ENCODE measurements around the gene LRATD1. TPM values are rescaled to one million over a fixed set of nuclear protein-coding genes. Genes with fewer than 3 reads are reported as not detected.

Gene LRATD1
- total and polyA plus RNA-seq, 9 of the 15 experiments (the other 6 are each of a cell fraction or from before 2014, with no cell fraction given): 0.36 to 6.5 (median 2.8) TPM

DNA sequence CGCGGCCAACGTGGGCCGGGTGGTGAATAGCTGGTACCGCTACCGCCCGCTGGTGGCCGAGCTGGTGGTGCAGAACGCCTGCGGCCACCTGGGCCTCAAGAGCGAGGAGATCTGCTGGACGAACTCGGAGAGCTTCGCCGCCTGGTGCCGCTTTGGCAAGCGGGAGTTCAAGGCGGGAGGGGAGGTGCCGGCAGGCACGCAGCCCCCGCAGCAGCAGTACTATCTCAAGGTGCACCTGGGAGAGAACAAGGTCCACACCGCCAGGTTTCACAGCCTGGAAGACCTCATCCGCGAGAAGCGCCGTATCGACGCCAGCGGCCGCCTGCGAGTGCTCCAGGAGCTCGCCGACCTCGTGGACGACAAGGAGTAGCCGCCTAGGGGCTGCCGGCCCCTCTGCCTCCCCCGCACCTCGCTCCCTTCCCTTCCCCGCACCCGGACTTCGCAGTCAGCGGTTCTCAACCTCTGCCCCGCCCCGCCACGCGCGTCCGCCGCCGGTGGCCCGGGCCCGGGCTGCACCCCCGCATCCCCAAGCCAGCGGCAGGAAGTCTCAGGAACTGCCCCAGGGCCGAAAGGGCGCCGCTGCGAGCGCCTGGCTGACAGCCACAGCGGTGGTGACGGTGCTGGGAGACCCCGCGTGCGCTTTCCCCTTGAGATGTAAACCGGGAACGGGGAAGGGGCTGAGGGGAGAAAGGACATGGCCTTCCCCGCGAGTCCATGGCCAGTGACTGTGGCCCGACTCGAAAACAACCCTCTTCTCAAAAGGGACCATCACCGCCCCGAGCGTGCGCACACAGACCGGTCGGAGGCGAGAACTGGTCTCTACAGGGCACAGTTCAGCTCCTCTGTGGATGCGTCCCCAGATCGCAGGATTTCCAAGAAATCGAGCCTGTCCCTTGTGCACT, 2.2 kb downstream of the LRATD1 start (continued):
- TF ChIP-seq ZNF584 (CRISPR knock-in tag; IDR thresholded peaks at IDR 0.05; ENCODE audit: low read depth) (no peak), ASH1L (IDR thresholded peaks at IDR 0.05; ENCODE audit: borderline replicate concordance, low read depth, partially characterized antibody) (no peak), SRSF1 (IDR thresholded peaks at IDR 0.05; ENCODE audit: low read depth, low read length) (no peak), ZNF76 (CRISPR knock-in tag; IDR thresholded peaks at IDR 0.05; ENCODE audit: borderline replicate concordance) (no peak), ZEB2 (IDR thresholded peaks at IDR 0.05) (no peak), HCFC1 (IDR thresholded peaks at IDR 0.05; ENCODE audit: low read depth, low read length) (no peak), MEF2D (tag; conservative IDR thresholded peaks at IDR 0.05; ENCODE audit: low read depth) (no peak), HNRNPLL (IDR thresholded peaks at IDR 0.05; ENCODE audit: low read depth, low read length, poor library complexity, severe bottlenecking) (peak; percentile 55), ZNF699 (CRISPR knock-in tag; IDR thresholded peaks at IDR 0.05; ENCODE audit: insufficient replicate concordance) (no peak), RFX7 (CRISPR knock-in tag; IDR thresholded peaks at IDR 0.05) (no peak), SIRT6 (IDR thresholded peaks at IDR 0.05; ENCODE audit: low read depth, low read length) (no peak), SMAD2 (IDR thresholded peaks at IDR 0.05; ENCODE audit: low read depth, low read length) (no peak), ZNF41 (CRISPR knock-in tag; conservative IDR thresholded peaks at IDR 0.05) (no peak), CAMTA2 (CRISPR knock-in tag; conservative IDR thresholded peaks at IDR 0.05) (no peak), MEF2A (IDR thresholded peaks at IDR 0.05; ENCODE audit: control insufficient read depth, low read depth, low read length) (no peak), ZNF785 (CRISPR knock-in tag; IDR thresholded peaks at IDR 0.05) (no peak), RNF2 (IDR thresholded peaks at IDR 0.05) (no peak), RBFOX2 (IDR thresholded peaks at IDR 0.05; ENCODE audit: low read depth, low read length) (peak; percentile 69), EGR1 (conservative IDR thresholded peaks at IDR 0.05) (peak; percentile 31), SIX5 (IDR thresholded peaks at IDR 0.05; ENCODE audit: borderline replicate concordance in 1 of 2, insufficient read depth in 1 of 2, low read depth in 1 of 2, low read length in 2 of 2) (no peak), ARID1B (IDR thresholded peaks at IDR 0.05) (peak; percentile 46), BMI1 (IDR thresholded peaks at IDR 0.05; ENCODE audit: low read length) (no peak), ZSCAN29 (IDR thresholded peaks at IDR 0.05) (0 out of 2 replicates have a peak, but pooled peaks have one; percentile 74), NR1H2 (CRISPR knock-in tag; IDR thresholded peaks at IDR 0.05) (no peak)
- TF ChIP-seq, protein P1, sequence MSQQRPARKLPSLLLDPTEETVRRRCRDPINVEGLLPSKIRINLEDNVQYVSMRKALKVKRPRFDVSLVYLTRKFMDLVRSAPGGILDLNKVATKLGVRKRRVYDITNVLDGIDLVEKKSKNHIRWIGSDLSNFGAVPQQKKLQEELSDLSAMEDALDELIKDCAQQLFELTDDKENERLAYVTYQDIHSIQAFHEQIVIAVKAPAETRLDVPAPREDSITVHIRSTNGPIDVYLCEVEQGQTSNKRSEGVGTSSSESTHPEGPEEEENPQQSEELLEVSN (IDR thresholded peaks at IDR 0.05; ENCODE audit: borderline replicate concordance in 1 of 2, extremely low read depth in 1 of 2, insufficient read depth in 1 of 2, insufficient read length in 1 of 2, low read depth in 1 of 2, low read length in 1 of 2, poor library complexity in 1 of 2, severe bottlenecking in 1 of 2): peak; percentile 55 to 61
- TF ChIP-seq, protein P2, sequence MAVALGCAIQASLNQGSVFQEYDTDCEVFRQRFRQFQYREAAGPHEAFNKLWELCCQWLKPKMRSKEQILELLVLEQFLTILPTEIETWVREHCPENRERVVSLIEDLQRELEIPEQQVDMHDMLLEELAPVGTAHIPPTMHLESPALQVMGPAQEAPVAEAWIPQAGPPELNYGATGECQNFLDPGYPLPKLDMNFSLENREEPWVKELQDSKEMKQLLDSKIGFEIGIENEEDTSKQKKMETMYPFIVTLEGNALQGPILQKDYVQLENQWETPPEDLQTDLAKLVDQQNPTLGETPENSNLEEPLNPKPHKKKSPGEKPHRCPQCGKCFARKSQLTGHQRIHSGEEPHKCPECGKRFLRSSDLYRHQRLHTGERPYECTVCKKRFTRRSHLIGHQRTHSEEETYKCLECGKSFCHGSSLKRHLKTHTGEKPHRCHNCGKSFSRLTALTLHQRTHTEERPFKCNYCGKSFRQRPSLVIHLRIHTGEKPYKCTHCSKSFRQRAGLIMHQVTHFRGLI (CRISPR knock-in tag; IDR thresholded peaks at IDR 0.05): no peak

Measured in K562 (cell line).